ENCODE data around the gene ALG10.
A peak's percentile ranks its signal among the peaks of the same experiment; 100 is the strongest.
"Not testable (repeated sequence)": the region's sequence is repeated elsewhere in the genome, so short reads cannot be mapped to it uniquely, and the experiment has no call there.

Gene ALG10

GRCh38 chr12:34022079-34022830 is at the start of gene ALG10:
Gene ALG10, plus strand, starts transcription at chr12:34022496. Its CDS starts 104 bp downstream, at chr12:34022600.
- peak; percentile 94 for DNase-seq

- not testable (repeated sequence) for DNase-seq
Observed at GRCh38 chr12:33972884-33973283, 49.4 kb upstream of the ALG10 start.

- no peak for DNase-seq
Observed at GRCh38 chr12:33977887-33978286, 44.4 kb upstream of the ALG10 start.

- no peak for DNase-seq
Observed at GRCh38 chr12:33988197-33988805, 34.0 kb upstream of the ALG10 start.

GRCh38 chr12:33988913-33989312 is 33.4 kb upstream of the ALG10 start:
- no peak for DNase-seq

- DNase-seq: no peak
Observed at GRCh38 chr12:33994857-33995808, 27.2 kb upstream of the ALG10 start.

- DNase-seq: not testable (repeated sequence)
Observed at GRCh38 chr12:34008835-34009234, 13.5 kb upstream of the ALG10 start.

GRCh38 chr12:34016361-34016760 is 5.9 kb upstream of the ALG10 start:
- no peak for DNase-seq

GRCh38 chr12:34021071-34021470 is 1.2 kb upstream of the ALG10 start:
- no peak for DNase-seq

GRCh38 chr12:34027661-34028060 is 5.4 kb downstream of the ALG10 start:
- DNase-seq: not testable (repeated sequence)

GRCh38 chr12:34030591-34030990 is 8.3 kb downstream of the ALG10 start:
- no peak for DNase-seq

- DNase-seq: peak; percentile 33
Observed at GRCh38 chr12:34033628-34034296, 11.5 kb downstream of the ALG10 start.

- peak; percentile 37 for DNase-seq
Observed at GRCh38 chr12:34038357-34038756, 16.1 kb downstream of the ALG10 start.

GRCh38 chr12:34046570-34046969 is 24.3 kb downstream of the ALG10 start:
- DNase-seq: no peak

- not testable (repeated sequence) for DNase-seq
Observed at GRCh38 chr12:34047855-34048254, 25.6 kb downstream of the ALG10 start.

- DNase-seq: no peak
Observed at GRCh38 chr12:34048714-34049113, 26.4 kb downstream of the ALG10 start.

- DNase-seq: no peak
Observed at GRCh38 chr12:34051486-34051885, 29.2 kb downstream of the ALG10 start.

GRCh38 chr12:34054938-34055337 is 32.6 kb downstream of the ALG10 start:
- no peak for DNase-seq

Measured in kidney glomerular epithelial cell (primary cell).